Keratinocyte (primary cell): ENCODE data around the gene HPN. TPM values are rescaled to one million over a fixed set of nuclear protein-coding genes. Genes with fewer than 3 reads are reported as not detected.

Experiments used
- DNase-seq: peaks from one replicate; pipeline ENCODE4 v3.0.0-alpha.2; 2011; ENCODE audit warnings: low read depth, missing footprints, low spot score
- FAIRE-seq: peaks from 2 replicates; lab custom pipeline; 2011; peaks lifted over from hg19 to GRCh38; lab: Jason Lieb, UNC
- H2AFZ ChIP-seq: 2 replicates; pipeline ENCODE4 v1.6.0; 2012; ENCODE audit warnings: low read length, control low read depth, inconsistent platforms; ENCODE audit not compliant: control insufficient read depth
- H3K27ac ChIP-seq: 2 replicates; pipeline ENCODE4 v1.5.1; 2011; ENCODE audit warnings: low read length; ENCODE audit not compliant: control insufficient read depth, insufficient read depth
- H3K27me3 ChIP-seq: 3 replicates; pipeline ENCODE4 v1.6.0; 2011; ENCODE audit warnings: low read length; ENCODE audit not compliant: control insufficient read depth, insufficient read depth; ENCODE audit errors: extremely low read depth
- H3K36me3 ChIP-seq, 2 experiments: 2 replicates in 1 of 2; 3 replicates in 1 of 2; pipeline ENCODE4 v1.5.1; 2011; ENCODE audit warnings: low read length in 2 of 2, mild to moderate bottlenecking in 1 of 2; ENCODE audit not compliant: control insufficient read depth in 2 of 2, insufficient read depth in 2 of 2; ENCODE audit errors: extremely low read depth in 1 of 2
- H3K4me1 ChIP-seq: 3 replicates; pipeline ENCODE4 v1.5.1; 2011; ENCODE audit warnings: low read length; ENCODE audit not compliant: control insufficient read depth, insufficient read depth; ENCODE audit errors: extremely low read depth
- H3K4me2 ChIP-seq: 3 replicates; pipeline ENCODE4 v1.6.0; 2011; ENCODE audit warnings: low read depth, low read length; ENCODE audit not compliant: control insufficient read depth, insufficient read depth; ENCODE audit errors: extremely low read depth
- H3K4me3 ChIP-seq, 3 experiments: fragments of 200-600 bp in 1 of 3; sonication (generic) in 1 of 3; 2 replicates in 2 of 3; 3 replicates in 1 of 3; pipeline ENCODE4 v1.5.1; 2011 to 2016; ENCODE audit warnings: low read length in 3 of 3, mild to moderate bottlenecking in 3 of 3, control low read depth in 2 of 3, inconsistent platforms in 1 of 3, low read depth in 1 of 3, mixed read lengths in 1 of 3, mixed run types in 1 of 3, moderate library complexity in 1 of 3; ENCODE audit not compliant: control insufficient read depth in 2 of 3, insufficient read depth in 2 of 3; ENCODE audit errors: extremely low read depth in 1 of 3
- H3K79me2 ChIP-seq: 2 replicates; pipeline ENCODE4 v1.6.0; 2012; ENCODE audit warnings: low read length; ENCODE audit not compliant: control insufficient read depth, insufficient read depth
- H3K9ac ChIP-seq: 3 replicates; pipeline ENCODE4 v1.6.0; 2011; ENCODE audit warnings: low read length; ENCODE audit not compliant: control insufficient read depth, insufficient read depth; ENCODE audit errors: extremely low read depth
- H3K9me1 ChIP-seq: 3 replicates; pipeline ENCODE4 v1.6.0; 2011; ENCODE audit warnings: low read length; ENCODE audit not compliant: control insufficient read depth, insufficient read depth; ENCODE audit errors: extremely low read depth
- H3K9me3 ChIP-seq: 2 replicates; pipeline ENCODE4 v1.5.1; 2012; ENCODE audit warnings: low read depth, low read length; ENCODE audit not compliant: control insufficient read depth
- H4K20me1 ChIP-seq: 3 replicates; pipeline ENCODE4 v1.6.0; 2011; ENCODE audit warnings: low read length; ENCODE audit not compliant: control insufficient read depth, insufficient read depth; ENCODE audit errors: extremely low read depth
- EZH2 ChIP-seq: IDR thresholded peaks from one replicate; pipeline ENCODE4 v1.6.1; 2012; ENCODE audit warnings: inconsistent platforms, mild to moderate bottlenecking, low read length, moderate library complexity
- dilution Hi-C: fragments of 300-500 bp; cut with MboI; formaldehyde crosslinking; loops from one replicate; pipeline ENCODE4 v1.7.0; 2020; ENCODE audit warnings: low sequenced_read_pairs; ENCODE audit not compliant: extremely low pct_ligation_motif_present
- polyA plus RNA-seq, 5 experiments: library from polyadenylated mRNA; depleted of rRNA in 3 of 5; stranded (reverse) in 3 of 5; stranded (forward) in 1 of 5; unstranded in 1 of 5; fragments of >200 nt; gene quantifications; 1 replicate in 1 of 5; 2 replicates in 3 of 5; 3 replicates in 1 of 5; pipeline versions ENCODE4 v1.2.1 to v1.2.3, GENCODE V29; 2011 to 2012; ENCODE audit warnings: missing spikeins in 2 of 5, low read depth in 1 of 5, low replicate concordance in 1 of 5
- TF ChIP-seq, protein P1 (sequence below), 3 experiments: IDR thresholded peaks in 1 of 3; conservative IDR thresholded peaks in 1 of 3; optimal IDR thresholded peaks in 1 of 3; 2 replicates in 2 of 3; 3 replicates in 1 of 3; pipeline versions ENCODE3 to v1.5.1; 2011; ENCODE audit warnings: low read length in 3 of 3, mild to moderate bottlenecking in 3 of 3, moderate library complexity in 2 of 3, control low read depth in 1 of 3, inconsistent platforms in 1 of 3; ENCODE audit not compliant: insufficient read depth in 2 of 3; ENCODE audit errors: extremely low read depth in 1 of 3

The HPN gene
- polyA plus RNA-seq, 1 donor (not counting 4 experiments of a cell fraction or from before 2014, with no cell fraction given) = not detected

DNA sequence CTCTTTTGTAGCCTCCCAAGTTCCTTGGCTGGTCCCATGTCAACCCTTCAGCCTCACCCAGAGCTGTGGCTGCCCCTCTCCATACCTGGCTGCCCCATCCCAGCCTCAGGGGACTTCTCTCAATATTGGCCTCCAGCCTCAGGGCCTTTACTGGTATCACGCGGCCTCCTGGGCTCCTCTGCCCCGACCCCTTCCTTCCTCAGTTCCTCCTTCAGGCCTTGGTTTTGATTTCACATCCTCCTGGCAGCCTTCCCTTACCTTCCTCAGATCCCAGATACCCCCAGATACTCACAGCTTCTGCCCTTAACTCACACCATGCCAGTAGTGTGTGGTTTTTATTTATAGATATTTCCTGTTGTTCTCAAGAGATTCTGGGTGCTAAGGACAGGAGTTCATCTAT lies 24.0 kb upstream of the HPN start:
- Histone ChIP-seq H4K20me1 (no peaks in the 10 kb centered on the region), H3K9ac (no peak overlapping the region), H3K79me2 (no peaks in the 10 kb centered on the region), H2AFZ (no peak overlapping the region), H3K27me3 (no peaks in the 10 kb centered on the region), H3K27ac (no peak overlapping the region), H3K4me2 (no peak overlapping the region), H3K36me3 (peaks cover 14 to 32% of the 10 kb centered on the region in 2 experiments), H3K4me3 (no peak overlapping the region), H3K9me1 (no peaks in the 10 kb centered on the region), H3K4me1 (no peaks in the 10 kb centered on the region), H3K9me3 (no peaks in the 10 kb centered on the region)
- no peak for FAIRE-seq
- DNase-seq = no peak
- dilution Hi-C loops = no loop called here
- TF ChIP-seq, protein P1, sequence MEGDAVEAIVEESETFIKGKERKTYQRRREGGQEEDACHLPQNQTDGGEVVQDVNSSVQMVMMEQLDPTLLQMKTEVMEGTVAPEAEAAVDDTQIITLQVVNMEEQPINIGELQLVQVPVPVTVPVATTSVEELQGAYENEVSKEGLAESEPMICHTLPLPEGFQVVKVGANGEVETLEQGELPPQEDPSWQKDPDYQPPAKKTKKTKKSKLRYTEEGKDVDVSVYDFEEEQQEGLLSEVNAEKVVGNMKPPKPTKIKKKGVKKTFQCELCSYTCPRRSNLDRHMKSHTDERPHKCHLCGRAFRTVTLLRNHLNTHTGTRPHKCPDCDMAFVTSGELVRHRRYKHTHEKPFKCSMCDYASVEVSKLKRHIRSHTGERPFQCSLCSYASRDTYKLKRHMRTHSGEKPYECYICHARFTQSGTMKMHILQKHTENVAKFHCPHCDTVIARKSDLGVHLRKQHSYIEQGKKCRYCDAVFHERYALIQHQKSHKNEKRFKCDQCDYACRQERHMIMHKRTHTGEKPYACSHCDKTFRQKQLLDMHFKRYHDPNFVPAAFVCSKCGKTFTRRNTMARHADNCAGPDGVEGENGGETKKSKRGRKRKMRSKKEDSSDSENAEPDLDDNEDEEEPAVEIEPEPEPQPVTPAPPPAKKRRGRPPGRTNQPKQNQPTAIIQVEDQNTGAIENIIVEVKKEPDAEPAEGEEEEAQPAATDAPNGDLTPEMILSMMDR (optimal IDR thresholded peaks at IDR 0.05 in 1 of 3, IDR thresholded peaks at IDR 0.05 in 1 of 3, conservative IDR thresholded peaks at IDR 0.05 in 1 of 3; ENCODE audit: extremely low read depth in 1 of 3, insufficient read depth in 2 of 3, low read length in 3 of 3) = no peak
- TF ChIP-seq EZH2 = no peak

DNA sequence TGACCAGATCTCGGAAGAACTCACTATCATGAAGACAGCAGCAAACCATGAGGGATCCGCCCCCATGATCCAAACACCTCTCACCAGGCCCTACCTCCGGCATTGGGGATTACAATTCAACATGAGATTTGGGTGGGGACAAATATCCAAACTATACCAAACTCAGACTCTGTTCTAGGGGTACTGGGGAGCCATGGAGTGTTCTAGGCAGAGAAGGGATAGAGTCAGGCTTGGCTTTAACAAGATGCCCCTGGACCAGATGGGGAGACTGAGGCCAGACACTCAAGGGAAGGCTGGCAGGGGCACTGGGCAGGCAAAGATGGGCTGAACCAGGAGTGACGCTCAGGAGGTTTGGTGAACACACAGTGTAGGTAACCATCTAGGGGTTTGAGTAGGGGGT lies 23.1 kb upstream of the HPN start:
- no peak for FAIRE-seq

More for the DNA sequence above, 23.1 kb upstream of the HPN start:
- Histone ChIP-seq H3K9me3 (no peaks in the 10 kb centered on the region), H3K4me3 (no peak overlapping the region), H3K27me3 (no peaks in the 10 kb centered on the region), H2AFZ (no peak overlapping the region), H4K20me1 (no peaks in the 10 kb centered on the region), H3K36me3 (peaks cover 14 to 33% of the 10 kb centered on the region in 2 experiments), H3K9me1 (no peaks in the 10 kb centered on the region), H3K4me1 (no peaks in the 10 kb centered on the region), H3K9ac (no peak overlapping the region), H3K79me2 (no peaks in the 10 kb centered on the region), H3K27ac (no peak overlapping the region), H3K4me2 (no peak overlapping the region)
- dilution Hi-C loops = no loop called here
- DNase-seq = no peak
- no peak for TF ChIP-seq EZH2
- TF ChIP-seq, protein P1 (optimal IDR thresholded peaks at IDR 0.05 in 1 of 3, IDR thresholded peaks at IDR 0.05 in 1 of 3, conservative IDR thresholded peaks at IDR 0.05 in 1 of 3; ENCODE audit: extremely low read depth in 1 of 3, insufficient read depth in 2 of 3, low read length in 3 of 3) = no peak
